Right renal cortex interstitium (tissue), 3 donors: Measurements from ENCODE around the gene EIF4E3. TPM values are rescaled to one million over a fixed set of nuclear protein-coding genes. Genes with fewer than 3 reads are reported as not detected.

Experiments
- DNase-seq, 3 donors: peaks; one replicate each; pipeline ENCODE4 v3.0.0-alpha.2; 2013; ENCODE audit warnings: low read depth in 3 of 3, low spot score in 2 of 3
- polyA plus RNA-seq, 3 donors: library from polyadenylated mRNA; unstranded; fragments of 120-200 nt; gene quantifications; one replicate each; pipeline ENCODE4 v1.2.1, GENCODE V29; 2013; ENCODE audit not compliant: insufficient read length in 3 of 3

Gene EIF4E3
- 10 to 100 TPM; 11.7 to 12.6 (median 11.8) TPM for polyA plus RNA-seq

DNA sequence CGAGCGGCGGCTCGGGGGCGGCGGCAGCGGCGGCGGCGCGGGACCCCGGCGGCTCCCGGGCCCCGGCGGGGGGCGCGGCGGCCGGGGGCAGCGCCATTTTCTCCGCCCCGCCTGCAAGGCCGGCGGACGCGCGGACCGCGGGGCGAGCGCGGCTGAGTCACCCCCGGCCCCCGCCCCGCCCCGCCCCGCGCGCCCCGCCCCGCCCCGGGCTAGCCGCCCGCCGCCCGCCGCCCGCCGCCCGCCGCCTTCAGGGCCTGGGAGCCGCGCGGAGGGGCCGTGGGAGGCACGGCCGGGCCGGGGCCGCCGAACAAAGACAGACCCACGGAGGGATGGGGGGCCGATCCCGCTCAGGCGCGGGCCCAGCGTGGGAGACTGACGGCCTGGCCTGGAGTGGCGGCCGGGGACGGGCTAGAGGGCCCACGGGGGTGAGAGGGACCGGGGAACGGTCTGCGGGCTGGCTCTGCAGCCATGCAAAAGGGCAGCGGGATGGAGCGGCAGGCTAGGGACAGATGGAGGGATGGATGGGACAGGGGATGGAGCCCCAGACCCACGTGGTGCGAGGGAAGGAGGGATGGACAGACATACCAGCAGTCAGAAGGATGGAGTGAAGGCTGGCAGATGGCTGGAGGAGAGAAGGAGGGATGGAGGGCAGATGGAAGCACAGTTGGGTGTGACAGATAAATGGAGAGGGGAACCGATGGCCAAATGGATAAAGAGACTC is at the start of gene EIF4E3:
Gene EIF4E3, minus strand, starts transcription at position 132 of the 721 bp plus-strand sequence. Its CDS starts 35 bp downstream, at position 97.
- no peak for DNase-seq

DNA sequence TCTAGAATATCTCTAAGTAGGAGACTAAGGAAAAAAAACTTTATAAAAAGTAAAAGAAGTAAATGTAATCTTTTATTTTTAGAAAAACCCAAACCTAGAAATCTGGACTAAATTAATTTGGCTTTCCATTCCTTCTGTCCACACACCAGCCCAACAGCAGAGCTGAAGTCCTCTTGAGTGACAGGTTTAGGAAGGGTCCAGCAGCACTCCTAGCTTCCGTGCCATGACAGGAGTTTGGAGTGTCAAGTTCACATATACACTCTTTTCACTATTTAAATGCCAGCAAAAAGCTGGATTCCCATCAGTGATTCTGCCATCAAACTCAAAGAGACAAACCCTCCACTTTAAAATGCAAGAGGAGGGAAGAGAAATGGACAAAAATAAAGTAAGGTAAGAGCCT is 46.7 kb upstream of the EIF4E3 start:
- DNase-seq, result no peak

DNA sequence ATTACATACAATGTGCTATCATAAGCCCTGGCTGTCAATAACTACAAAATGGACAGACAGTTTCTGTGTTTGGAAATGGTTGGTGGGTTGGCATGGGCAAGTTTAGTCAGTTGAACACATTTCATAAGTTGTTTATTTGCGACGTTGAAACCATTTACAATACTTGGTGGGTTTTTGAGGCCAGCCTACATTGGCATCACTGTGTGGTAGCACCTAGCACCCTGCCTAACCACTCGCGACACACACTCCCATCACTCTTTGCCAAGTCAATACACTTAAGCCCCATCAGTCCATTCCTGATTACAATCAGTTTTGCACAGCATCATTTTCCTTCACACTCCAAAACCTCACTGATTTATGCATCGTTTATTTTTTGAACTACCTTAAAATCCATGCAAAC is 45.9 kb upstream of the EIF4E3 start:
- DNase-seq, result no peak

DNA sequence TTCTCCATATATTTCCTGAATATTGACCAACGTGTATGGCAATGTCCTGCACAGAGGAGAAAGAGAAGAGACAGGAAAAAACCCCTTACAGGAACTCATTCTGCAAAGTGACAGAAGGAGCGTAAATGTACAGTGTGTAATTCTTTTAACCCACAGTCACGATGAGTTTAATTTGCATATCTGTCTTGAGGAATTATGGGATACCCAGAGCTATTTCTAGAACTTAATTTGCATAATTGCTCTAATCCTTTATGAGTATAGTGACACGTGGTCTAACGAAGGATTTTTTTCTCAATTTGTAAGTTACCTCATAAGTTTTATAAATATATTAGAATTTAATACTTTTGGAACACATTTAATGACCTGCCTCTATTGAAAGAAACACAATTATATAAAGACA is 38.2 kb upstream of the EIF4E3 start:
- DNase-seq, result no peak

DNA sequence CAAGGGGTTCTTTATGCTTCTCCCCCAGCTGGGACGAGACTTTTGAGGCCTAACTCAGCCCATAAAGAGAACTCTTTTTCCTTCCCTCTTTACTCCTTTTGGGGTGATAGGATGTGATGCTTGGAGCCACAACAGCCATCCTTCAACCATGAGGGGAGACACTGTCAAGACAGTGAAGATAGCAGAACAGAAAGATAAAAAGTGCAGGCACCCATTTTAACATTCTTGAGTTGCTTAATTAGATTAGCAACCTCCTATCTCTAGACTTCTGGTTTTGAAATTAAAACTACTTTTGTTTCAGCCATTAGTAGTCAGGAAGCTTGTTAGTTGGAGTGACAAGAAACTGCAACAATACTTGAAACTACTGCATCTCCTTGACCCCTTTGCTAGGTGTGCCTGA is 34.9 kb upstream of the EIF4E3 start:
- no peak for DNase-seq

DNA sequence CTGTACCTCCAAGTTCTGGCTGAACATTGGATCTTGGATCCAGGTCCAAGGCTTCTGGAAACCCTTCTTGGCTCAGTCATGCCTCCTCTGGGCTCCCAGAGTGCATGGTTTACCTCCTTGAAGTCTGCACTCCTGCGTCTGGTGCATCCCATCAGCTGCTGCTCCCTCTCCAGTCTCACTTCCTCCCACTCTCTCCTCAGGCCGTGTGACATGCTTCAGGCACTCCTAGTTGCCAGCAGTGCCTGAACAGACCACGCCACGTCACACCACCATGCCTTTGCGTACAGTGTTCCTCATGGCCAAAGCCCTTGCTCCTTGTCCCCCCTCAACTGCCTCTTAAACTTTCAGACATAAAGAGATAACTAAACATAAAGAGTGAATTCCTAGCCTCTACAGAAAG is 34.2 kb upstream of the EIF4E3 start:
- no peak for DNase-seq

DNA sequence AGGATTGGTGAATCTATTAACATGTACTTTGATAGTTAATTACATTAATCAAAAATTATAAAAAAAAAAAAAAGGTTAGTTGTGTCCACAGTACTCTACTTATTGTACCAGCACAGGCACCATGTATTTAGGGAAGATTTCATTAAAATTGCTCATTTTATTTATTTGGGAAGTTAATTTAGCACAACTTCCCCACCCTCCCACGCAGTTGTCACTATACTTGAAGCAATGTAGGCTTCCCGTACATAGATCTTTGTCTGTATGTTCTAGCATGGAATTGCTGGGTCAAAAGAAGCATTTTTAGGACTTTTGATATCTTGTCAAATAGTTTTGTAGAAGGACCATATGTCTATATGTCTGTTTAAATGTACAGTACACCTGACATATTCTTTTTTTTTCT is 32.9 kb upstream of the EIF4E3 start:
- DNase-seq, result no peak

DNA sequence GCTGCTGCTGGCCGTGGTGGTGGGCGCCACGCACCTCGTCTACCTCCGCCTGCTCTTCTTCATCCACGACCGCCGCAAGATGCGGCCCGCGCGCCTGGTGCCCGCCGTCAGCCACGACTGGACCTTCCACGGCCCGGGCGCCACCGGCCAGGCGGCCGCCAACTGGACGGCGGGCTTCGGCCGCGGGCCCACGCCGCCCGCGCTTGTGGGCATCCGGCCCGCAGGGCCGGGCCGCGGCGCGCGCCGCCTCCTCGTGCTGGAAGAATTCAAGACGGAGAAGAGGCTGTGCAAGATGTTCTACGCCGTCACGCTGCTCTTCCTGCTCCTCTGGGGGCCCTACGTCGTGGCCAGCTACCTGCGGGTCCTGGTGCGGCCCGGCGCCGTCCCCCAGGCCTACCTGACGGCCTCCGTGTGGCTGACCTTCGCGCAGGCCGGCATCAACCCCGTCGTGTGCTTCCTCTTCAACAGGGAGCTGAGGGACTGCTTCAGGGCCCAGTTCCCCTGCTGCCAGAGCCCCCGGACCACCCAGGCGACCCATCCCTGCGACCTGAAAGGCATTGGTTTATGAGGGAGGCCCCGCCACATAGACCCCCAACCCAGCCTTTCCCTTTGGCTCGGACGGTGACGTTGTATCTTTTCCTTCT is 29.5 kb upstream of the EIF4E3 start:
- DNase-seq, result no peak

DNA sequence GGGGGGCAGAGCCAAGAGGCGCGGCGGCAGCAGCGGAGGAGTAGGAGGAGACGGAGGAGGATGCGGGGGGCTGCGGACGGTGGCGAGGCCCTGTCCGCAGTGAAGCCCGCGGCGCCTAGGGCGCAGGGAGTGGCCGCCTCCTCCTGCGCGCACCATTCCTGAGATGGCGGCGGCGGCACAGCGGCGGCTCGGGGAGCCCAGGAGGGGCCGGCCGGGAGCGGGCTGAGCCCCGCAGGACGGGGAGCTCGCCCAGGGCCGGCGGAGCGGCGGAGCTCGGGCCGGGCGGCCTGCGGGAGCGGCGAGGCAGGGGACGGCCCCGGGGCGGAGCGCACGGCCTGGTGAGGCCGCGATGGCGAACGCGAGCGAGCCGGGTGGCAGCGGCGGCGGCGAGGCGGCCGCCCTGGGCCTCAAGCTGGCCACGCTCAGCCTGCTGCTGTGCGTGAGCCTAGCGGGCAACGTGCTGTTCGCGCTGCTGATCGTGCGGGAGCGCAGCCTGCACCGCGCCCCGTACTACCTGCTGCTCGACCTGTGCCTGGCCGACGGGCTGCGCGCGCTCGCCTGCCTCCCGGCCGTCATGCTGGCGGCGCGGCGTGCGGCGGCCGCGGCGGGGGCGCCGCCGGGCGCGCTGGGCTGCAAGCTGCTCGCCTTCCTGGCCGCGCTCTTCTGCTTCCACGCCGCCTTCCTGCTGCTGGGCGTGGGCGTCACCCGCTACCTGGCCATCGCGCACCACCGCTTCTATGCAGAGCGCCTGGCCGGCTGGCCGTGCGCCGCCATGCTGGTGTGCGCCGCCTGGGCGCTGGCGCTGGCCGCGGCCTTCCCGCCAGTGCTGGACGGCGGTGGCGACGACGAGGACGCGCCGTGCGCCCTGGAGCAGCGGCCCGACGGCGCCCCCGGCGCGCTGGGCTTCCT is 28.8 kb upstream of the EIF4E3 start, which contains the start of gene GPR27:
Gene GPR27, plus strand, starts transcription at position 155 of the 909 bp plus-strand sequence. Its CDS starts 195 bp downstream, at position 350.
- DNase-seq, result no peak

DNA sequence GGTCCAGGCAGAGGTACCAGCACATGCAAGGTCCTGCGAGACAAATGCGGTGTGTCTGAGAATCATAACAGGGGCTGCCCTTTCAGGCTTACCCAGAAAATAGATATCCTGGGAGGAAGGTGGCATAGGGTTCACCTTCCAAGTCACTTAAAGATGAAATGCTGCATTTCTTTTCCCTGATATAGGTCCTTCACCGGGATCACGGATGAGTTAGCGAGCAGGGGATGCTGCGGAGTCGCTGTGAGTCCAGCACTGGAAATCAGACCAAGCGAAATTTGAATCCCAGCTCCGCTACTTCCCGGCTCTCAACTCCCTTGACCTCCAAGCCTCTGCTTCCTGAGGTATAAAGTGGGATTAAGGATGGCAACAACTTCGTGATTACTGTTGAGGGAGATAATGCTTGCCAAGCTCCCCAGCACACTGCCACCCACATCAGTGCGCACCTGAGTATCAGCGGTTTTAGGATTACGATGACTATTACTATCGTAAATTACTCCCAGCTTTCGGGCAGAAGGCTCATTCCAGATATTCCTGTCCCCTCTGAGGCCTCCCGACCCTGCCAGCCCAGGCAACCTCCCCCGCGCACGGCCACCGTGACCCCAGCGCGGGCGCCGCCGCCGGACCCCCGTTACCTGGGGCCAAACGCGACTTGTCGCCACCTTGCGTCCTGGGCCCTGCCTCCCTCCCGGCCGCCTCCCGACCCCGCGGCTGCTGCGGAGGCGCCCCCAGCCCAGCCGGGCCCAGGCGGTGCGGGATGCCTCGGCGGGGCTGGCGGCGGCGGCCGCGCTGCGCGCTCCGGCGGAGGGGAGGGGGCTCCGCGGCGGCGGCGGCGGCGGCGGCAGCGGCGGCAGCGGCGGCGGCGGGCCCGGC is 27.9 kb upstream of the EIF4E3 start:
- DNase-seq, result no peak

DNA sequence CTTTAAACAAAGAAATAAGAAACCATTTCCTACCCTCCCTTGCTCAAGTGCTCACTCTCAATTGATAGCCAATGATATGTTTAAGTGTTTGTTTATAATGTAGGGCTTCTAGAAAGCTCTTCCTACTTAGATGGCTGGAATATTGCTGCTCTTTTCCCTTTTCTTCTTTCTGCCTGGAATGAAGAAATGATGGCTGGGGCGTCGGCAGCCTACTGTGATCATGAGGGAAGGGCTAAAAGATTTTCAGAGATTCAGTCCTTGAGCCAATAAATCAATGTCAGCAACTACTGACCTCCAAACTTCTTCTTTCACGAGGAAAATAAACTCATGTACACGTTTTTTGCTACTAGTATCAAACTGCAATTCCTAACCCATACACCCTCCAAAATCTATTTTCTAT is 26.4 kb upstream of the EIF4E3 start:
- no peak for DNase-seq

DNA sequence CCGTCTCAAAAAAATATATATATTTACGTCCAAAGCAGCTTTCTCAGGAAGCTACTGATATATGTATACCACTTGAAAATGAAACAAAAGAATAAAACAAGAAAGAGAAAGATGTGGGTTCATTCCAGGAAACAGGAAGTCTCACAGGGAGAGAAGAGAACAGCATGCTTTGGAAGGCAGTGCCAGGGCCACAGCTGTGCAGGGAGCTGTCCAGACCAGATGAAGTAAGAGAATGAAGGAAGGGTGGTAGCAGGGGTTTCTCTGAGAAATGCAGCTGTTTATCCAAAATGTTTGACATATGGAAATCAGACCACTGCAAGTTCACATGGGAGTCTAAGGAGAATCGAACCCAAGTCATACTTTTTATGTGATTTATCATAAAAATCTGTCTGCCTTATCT is 19.5 kb upstream of the EIF4E3 start:
- no peak for DNase-seq

DNA sequence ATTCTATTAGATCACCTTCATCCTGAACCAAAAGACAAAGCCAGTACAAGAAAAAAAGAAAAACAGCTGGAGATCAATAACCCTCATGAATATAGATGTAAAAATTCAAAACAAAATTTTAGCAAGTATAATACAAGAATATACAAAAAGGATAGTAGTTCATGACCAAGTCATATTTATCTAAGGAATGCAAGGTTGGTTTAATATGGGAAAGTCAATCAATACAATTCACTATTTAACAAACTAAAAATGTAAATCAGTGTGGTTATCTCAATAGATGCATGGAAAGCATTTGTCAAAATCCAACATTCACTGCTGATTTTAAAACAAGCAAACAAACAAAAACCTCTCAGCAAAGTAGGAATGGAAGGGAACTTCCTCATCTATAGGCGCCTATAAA is 17.4 kb upstream of the EIF4E3 start:
- no peak for DNase-seq

DNA sequence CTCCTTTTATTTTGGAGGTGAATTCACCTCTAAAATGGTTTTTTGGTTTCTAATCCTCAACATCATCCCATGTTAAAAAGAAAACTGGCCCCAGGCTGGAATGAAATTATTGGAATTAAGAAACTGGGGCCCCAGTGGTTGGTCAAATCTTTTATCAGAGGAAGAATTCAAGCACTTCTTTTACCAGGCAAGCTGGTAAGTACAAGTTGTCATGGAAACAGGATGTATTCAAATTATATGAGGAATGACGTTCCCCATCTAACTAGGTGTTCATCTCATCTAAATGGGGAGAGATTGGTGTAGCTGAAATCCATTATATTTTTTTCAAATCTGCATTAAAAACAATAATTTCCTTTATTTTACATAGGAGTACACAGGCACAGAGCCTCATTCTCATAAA is 9.7 kb upstream of the EIF4E3 start:
- no peak for DNase-seq

DNA sequence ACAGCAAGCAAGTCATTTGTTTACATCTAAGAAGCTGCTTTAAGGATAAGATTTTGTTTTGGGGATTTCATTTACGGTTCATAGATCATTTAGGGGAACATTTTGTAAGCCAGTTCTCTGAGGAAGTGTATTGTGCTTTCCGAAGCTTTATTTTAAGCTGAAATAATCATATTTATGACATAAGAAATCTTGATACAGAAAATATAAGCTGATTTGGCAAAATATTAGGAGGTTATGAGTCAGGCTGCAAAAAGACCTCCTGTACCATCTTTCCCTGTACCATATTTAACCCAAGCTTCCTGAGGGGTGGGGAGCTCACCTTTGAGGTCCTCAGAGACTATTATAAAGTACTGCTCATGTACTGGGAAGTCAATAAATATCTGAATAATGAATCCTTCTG is 8.1 kb upstream of the EIF4E3 start:
- no peak for DNase-seq

DNA sequence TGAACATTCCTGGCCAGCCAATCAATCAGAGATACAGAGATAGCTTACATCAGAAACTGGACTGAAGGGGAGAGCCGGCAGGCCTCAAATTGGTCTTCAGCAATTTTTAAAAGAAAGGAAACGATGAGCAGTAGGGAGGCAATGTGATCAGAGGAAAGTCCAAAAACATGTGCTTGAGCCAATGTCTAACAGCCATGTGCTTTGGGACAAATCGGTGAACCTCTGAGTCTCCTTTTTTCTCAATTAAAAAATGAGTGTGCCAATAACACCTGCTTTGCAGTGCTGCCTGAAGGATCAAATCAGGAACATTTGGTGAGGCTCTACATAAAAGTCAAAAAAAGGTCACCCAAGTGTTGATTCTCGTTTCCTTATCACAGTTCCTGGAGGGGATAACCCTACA is 7.4 kb upstream of the EIF4E3 start:
- no peak for DNase-seq

DNA sequence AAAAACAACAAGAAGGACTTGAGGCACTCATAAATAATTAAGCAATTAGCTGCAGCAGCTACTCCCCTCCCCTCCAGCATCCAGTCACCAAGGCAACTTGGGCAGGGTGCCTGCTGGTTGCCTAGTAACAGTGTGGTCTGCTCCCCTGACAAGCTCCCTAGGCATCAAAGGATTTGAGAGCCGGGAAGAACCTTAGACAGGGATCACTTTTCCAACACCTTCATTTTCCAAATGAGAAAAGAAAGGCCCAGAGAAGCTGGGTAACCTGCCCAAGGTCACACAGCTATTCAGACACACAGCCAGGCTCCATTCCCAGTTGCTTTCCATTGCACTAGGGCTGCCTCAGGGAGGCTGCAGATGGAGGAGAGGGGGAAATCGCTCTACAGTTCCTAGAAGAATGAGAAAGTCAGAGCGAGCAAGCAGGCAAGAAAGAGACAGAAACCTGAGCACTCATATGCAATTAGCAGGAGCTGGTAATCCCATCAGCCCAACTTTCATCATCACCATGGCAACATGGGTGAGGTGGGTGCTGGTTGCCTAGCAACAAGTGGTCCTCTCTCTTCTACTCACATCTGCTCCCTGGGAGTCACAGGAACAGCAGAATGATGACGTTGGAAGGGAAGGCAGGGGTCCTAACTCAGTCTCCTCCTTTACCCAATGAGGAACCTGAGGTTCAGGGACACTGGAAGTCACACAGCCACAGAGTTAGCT is 3.6 kb upstream of the EIF4E3 start:
- no peak for DNase-seq

DNA sequence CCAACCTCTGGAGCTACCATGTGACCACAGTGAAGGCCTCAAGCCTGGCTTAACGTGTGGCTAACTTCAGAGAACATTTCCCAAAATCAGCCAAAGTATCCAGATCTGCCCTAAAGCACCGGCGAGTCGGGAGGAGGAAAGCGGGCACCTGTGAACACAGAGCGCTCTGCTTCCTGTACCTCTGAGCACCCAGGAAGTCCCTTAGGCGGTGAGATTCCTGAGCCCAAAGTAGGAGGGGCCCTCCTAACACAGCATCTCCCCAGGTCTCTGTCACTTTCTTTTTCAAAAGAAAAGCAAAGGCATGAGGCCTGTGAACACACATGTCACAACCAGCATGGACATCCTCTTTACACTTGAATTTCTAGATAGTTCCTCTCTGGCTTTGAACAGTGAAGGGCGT is 944 bp upstream of the EIF4E3 start:
- DNase-seq, result no peak

DNA sequence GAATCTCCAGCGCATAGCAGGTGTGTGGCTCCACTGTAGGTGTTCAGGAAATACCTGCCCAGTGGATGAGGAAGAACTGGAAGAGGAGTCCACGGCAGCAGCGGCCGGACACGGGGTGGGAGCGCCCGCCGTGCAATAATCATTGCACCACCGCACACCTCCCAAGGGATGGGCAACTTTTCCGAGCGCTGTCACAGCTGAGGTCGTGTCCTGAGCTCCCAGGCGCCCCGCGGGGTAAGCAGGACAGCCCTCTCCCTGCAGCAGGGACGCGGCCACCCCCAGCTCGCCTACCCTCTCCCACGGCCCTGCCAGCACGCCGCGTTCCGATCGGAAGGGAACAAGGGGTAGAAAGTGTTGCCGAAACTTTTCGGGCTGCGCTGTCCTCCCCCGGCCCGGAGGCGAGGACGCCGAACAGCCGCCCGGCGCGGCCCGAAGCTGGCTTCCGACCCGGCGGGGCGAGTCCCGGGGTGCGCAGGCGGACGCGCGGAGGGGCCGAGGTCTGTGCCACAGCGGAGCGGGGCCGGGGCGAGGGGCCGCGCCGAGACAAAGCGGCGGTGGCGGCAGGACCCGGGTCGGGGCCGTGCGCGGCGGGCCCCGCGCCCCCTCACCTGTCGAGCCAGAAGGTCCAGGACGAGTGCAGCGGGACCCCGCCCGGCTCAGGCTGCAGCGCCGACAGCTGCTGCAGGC is 475 bp downstream of the EIF4E3 start:
- DNase-seq, result no peak
